Keratinocyte (primary cell): Measurements from ENCODE around the gene MYO1D. TPM values are rescaled to one million over a fixed set of nuclear protein-coding genes. Genes with fewer than 3 reads are reported as not detected.

Experiments
- DNase-seq: peaks from one replicate; pipeline ENCODE4 v3.0.0-alpha.2; 2011; ENCODE audit warnings: low read depth, missing footprints, low spot score
- FAIRE-seq: peaks from 2 replicates; lab custom pipeline; 2011; peaks lifted over from hg19 to GRCh38; lab: Jason Lieb, UNC
- H2AFZ ChIP-seq: 2 replicates; pipeline ENCODE4 v1.6.0; 2012; ENCODE audit warnings: low read length, control low read depth, inconsistent platforms; ENCODE audit not compliant: control insufficient read depth
- H3K27ac ChIP-seq: 2 replicates; pipeline ENCODE4 v1.5.1; 2011; ENCODE audit warnings: low read length; ENCODE audit not compliant: control insufficient read depth, insufficient read depth
- H3K27me3 ChIP-seq: 3 replicates; pipeline ENCODE4 v1.6.0; 2011; ENCODE audit warnings: low read length; ENCODE audit not compliant: control insufficient read depth, insufficient read depth; ENCODE audit errors: extremely low read depth
- H3K36me3 ChIP-seq, 2 experiments: 2 replicates in 1 of 2; 3 replicates in 1 of 2; pipeline ENCODE4 v1.5.1; 2011; ENCODE audit warnings: low read length in 2 of 2, mild to moderate bottlenecking in 1 of 2; ENCODE audit not compliant: control insufficient read depth in 2 of 2, insufficient read depth in 2 of 2; ENCODE audit errors: extremely low read depth in 1 of 2
- H3K4me1 ChIP-seq: 3 replicates; pipeline ENCODE4 v1.5.1; 2011; ENCODE audit warnings: low read length; ENCODE audit not compliant: control insufficient read depth, insufficient read depth; ENCODE audit errors: extremely low read depth
- H3K4me2 ChIP-seq: 3 replicates; pipeline ENCODE4 v1.6.0; 2011; ENCODE audit warnings: low read depth, low read length; ENCODE audit not compliant: control insufficient read depth, insufficient read depth; ENCODE audit errors: extremely low read depth
- H3K4me3 ChIP-seq, 3 experiments: fragments of 200-600 bp in 1 of 3; sonication (generic) in 1 of 3; 2 replicates in 2 of 3; 3 replicates in 1 of 3; pipeline ENCODE4 v1.5.1; 2011 to 2016; ENCODE audit warnings: low read length in 3 of 3, mild to moderate bottlenecking in 3 of 3, control low read depth in 2 of 3, inconsistent platforms in 1 of 3, low read depth in 1 of 3, mixed read lengths in 1 of 3, mixed run types in 1 of 3, moderate library complexity in 1 of 3; ENCODE audit not compliant: control insufficient read depth in 2 of 3, insufficient read depth in 2 of 3; ENCODE audit errors: extremely low read depth in 1 of 3
- H3K79me2 ChIP-seq: 2 replicates; pipeline ENCODE4 v1.6.0; 2012; ENCODE audit warnings: low read length; ENCODE audit not compliant: control insufficient read depth, insufficient read depth
- H3K9ac ChIP-seq: 3 replicates; pipeline ENCODE4 v1.6.0; 2011; ENCODE audit warnings: low read length; ENCODE audit not compliant: control insufficient read depth, insufficient read depth; ENCODE audit errors: extremely low read depth
- H3K9me1 ChIP-seq: 3 replicates; pipeline ENCODE4 v1.6.0; 2011; ENCODE audit warnings: low read length; ENCODE audit not compliant: control insufficient read depth, insufficient read depth; ENCODE audit errors: extremely low read depth
- H3K9me3 ChIP-seq: 2 replicates; pipeline ENCODE4 v1.5.1; 2012; ENCODE audit warnings: low read depth, low read length; ENCODE audit not compliant: control insufficient read depth
- H4K20me1 ChIP-seq: 3 replicates; pipeline ENCODE4 v1.6.0; 2011; ENCODE audit warnings: low read length; ENCODE audit not compliant: control insufficient read depth, insufficient read depth; ENCODE audit errors: extremely low read depth
- CTCF ChIP-seq, 3 experiments: IDR thresholded peaks in 1 of 3; conservative IDR thresholded peaks in 1 of 3; optimal IDR thresholded peaks in 1 of 3; 2 replicates in 2 of 3; 3 replicates in 1 of 3; pipeline versions ENCODE3 to v1.5.1; 2011; ENCODE audit warnings: low read length in 3 of 3, mild to moderate bottlenecking in 3 of 3, moderate library complexity in 2 of 3, control low read depth in 1 of 3, inconsistent platforms in 1 of 3; ENCODE audit not compliant: insufficient read depth in 2 of 3; ENCODE audit errors: extremely low read depth in 1 of 3
- EZH2 ChIP-seq: IDR thresholded peaks from one replicate; pipeline ENCODE4 v1.6.1; 2012; ENCODE audit warnings: inconsistent platforms, mild to moderate bottlenecking, low read length, moderate library complexity
- dilution Hi-C: fragments of 300-500 bp; cut with MboI; formaldehyde crosslinking; loops from one replicate; pipeline ENCODE4 v1.7.0; 2020; ENCODE audit warnings: low sequenced_read_pairs; ENCODE audit not compliant: extremely low pct_ligation_motif_present
- polyA plus RNA-seq, 5 experiments: library from polyadenylated mRNA; depleted of rRNA in 3 of 5; stranded (reverse) in 3 of 5; stranded (forward) in 1 of 5; unstranded in 1 of 5; fragments of >200 nt; gene quantifications; 1 replicate in 1 of 5; 2 replicates in 3 of 5; 3 replicates in 1 of 5; pipeline versions ENCODE4 v1.2.1 to v1.2.3, GENCODE V29; 2011 to 2012; ENCODE audit warnings: missing spikeins in 2 of 5, low read depth in 1 of 5, low replicate concordance in 1 of 5

MYO1D gene
- polyA plus RNA-seq, 1 donor (not counting 4 experiments of a cell fraction or from before 2014, with no cell fraction given) = 33.7 TPM

- peak; percentile 62 to 88 (median 67) for TF ChIP-seq CTCF (optimal IDR thresholded peaks at IDR 0.05 in 1 of 3, IDR thresholded peaks at IDR 0.05 in 1 of 3, conservative IDR thresholded peaks at IDR 0.05 in 1 of 3; ENCODE audit: extremely low read depth in 1 of 3, insufficient read depth in 2 of 3, low read length in 3 of 3)
- no peak for TF ChIP-seq EZH2
- peaks cover 0 to 3% of the 10 kb centered on the region in 2 experiments for H3K36me3 ChIP-seq
- no peak overlapping the region for H3K27ac ChIP-seq
- no peak overlapping the region for H2AFZ ChIP-seq
- no peak overlapping the region for H3K4me2 ChIP-seq
- DNase-seq = no peak
- dilution Hi-C loops = no loop called here
- peaks cover 6% of the 10 kb centered on the region for H3K4me1 ChIP-seq
- no peak overlapping the region for H3K4me3 ChIP-seq
- H3K27me3 ChIP-seq = no peaks in the 10 kb centered on the region
- H3K9me3 ChIP-seq = no peaks in the 10 kb centered on the region
- H3K79me2 ChIP-seq = no peaks in the 10 kb centered on the region
- H4K20me1 ChIP-seq = no peaks in the 10 kb centered on the region
- FAIRE-seq = peak; percentile 76
- no peaks in the 10 kb centered on the region for H3K9me1 ChIP-seq
- H3K9ac ChIP-seq = no peak overlapping the region
Observed at GRCh38 chr17:32609085-32609484, 267.8 kb downstream of the MYO1D start.

GRCh38 chr17:32608267-32608666, 268.7 kb downstream of the MYO1D start:
- DNase-seq (no peak), FAIRE-seq (no peak)
- Histone ChIP-seq H3K4me1 (peaks cover 6% of the 10 kb centered on the region), H3K9me3 (no peaks in the 10 kb centered on the region), H3K27me3 (no peaks in the 10 kb centered on the region), H3K36me3 (peaks cover 0 to 3% of the 10 kb centered on the region in 2 experiments), H3K4me2 (no peak overlapping the region), H4K20me1 (no peaks in the 10 kb centered on the region), H3K9me1 (no peaks in the 10 kb centered on the region), H3K27ac (no peak overlapping the region), H3K9ac (no peak overlapping the region), H3K4me3 (no peak overlapping the region), H3K79me2 (no peaks in the 10 kb centered on the region), H2AFZ (no peak overlapping the region)
- dilution Hi-C loops = no loop called here
- TF ChIP-seq EZH2 (no peak), CTCF (optimal IDR thresholded peaks at IDR 0.05 in 1 of 3, IDR thresholded peaks at IDR 0.05 in 1 of 3, conservative IDR thresholded peaks at IDR 0.05 in 1 of 3; ENCODE audit: extremely low read depth in 1 of 3, insufficient read depth in 2 of 3, low read length in 3 of 3) (no peak)
